Panc1 (cell line): ENCODE measurements around the gene EVL. TPM values are rescaled to one million over a fixed set of nuclear protein-coding genes. Genes with fewer than 3 reads are reported as not detected.

ENCODE experiments used
- ATAC-seq: fragments of 200-7000 bp; cut with Tn5 transposase; 2 replicates; pipeline ENCODE4 v1.9.1; 2020; ENCODE audit warnings: mild to moderate bottlenecking, moderate library complexity
- BruUV-seq: library from RNA; stranded (reverse); fragments of 400-500 nt; replicated peaks from 2 replicates; lab custom pipeline; 2021; lab: Mats Ljungman, UMichigan
- CTCF ChIA-PET: fragments of 300-600 bp; sonication (Branson Sonifier 250); formaldehyde crosslinking; loops from one replicate; lab custom pipeline; 2022; ENCODE audit warnings: antibody characterized with exemption; lab: Charles Lee
- POLR2A ChIA-PET: fragments of 300-600 bp; sonication (Branson Sonifier 250); formaldehyde crosslinking; loops from one replicate; lab custom pipeline; 2022; ENCODE audit warnings: antibody characterized with exemption; lab: Charles Lee
- DNase-seq: peaks from one replicate; pipeline ENCODE4 v3.0.0-alpha.2; 2010; ENCODE audit warnings: low read depth, low spot score
- H3K27ac ChIP-seq: 2 replicates; pipeline ENCODE4 v1.5.1; 2011; ENCODE audit warnings: mild to moderate bottlenecking, low read length, inconsistent platforms
- H3K27me3 ChIP-seq: fragments of 200-500 bp; sonication (Bioruptor generic); 2 replicates; pipeline ENCODE4 v1.6.0; 2014; ENCODE audit warnings: low read length, inconsistent platforms; ENCODE audit not compliant: control insufficient read depth, insufficient read depth
- H3K36me3 ChIP-seq: fragments of 200-500 bp; sonication (Bioruptor generic); 2 replicates; pipeline ENCODE4 v1.5.1; 2014; ENCODE audit warnings: inconsistent platforms, mild to moderate bottlenecking, low read length, moderate library complexity; ENCODE audit not compliant: control insufficient read depth, insufficient read depth
- H3K4me1 ChIP-seq: 2 replicates; pipeline ENCODE4 v1.5.1; 2011; ENCODE audit warnings: inconsistent platforms, mild to moderate bottlenecking, low read length, moderate library complexity; ENCODE audit not compliant: control insufficient read depth, insufficient read depth
- H3K4me3 ChIP-seq, 2 experiments: 2 replicates each; pipeline ENCODE4 v1.5.1; 2011 to 2012; ENCODE audit warnings: low read depth in 2 of 2, low read length in 2 of 2, mild to moderate bottlenecking in 2 of 2, inconsistent platforms in 1 of 2, moderate library complexity in 1 of 2
- H3K9me3 ChIP-seq: fragments of 200-500 bp; sonication (Bioruptor generic); 2 replicates; pipeline ENCODE4 v1.5.1; 2014; ENCODE audit warnings: low read depth, mild to moderate bottlenecking, inconsistent platforms, low read length, moderate library complexity; ENCODE audit not compliant: control insufficient read depth, insufficient read depth
- POLR2AphosphoS5 ChIP-seq: IDR thresholded peaks from 2 replicates; pipeline ENCODE4 v1.6.1; 2012; ENCODE audit warnings: mild to moderate bottlenecking, low read depth, low read length, moderate library complexity
- SIN3A ChIP-seq: IDR thresholded peaks from 2 replicates; pipeline ENCODE4 v1.6.1; 2012; ENCODE audit warnings: low read depth, mild to moderate bottlenecking, low read length, moderate library complexity, borderline replicate concordance; ENCODE audit not compliant: insufficient read depth
- TCF7L2 ChIP-seq: IDR thresholded peaks from 2 replicates; pipeline ENCODE4 v1.6.1; 2011; ENCODE audit warnings: mild to moderate bottlenecking, low read depth, low read length, inconsistent platforms
- in situ Hi-C: cut with HindIII; loops from 2 replicates; pipeline ENCODE4 v1.10.0; 2016; ENCODE audit warnings: low sequenced_read_pairs, low pct_unique_long_range_greater_than_20kb
- intact Hi-C: fragments of 100-400 bp; cut with micrococcal nuclease; formaldehyde crosslinking; loops from one replicate; pipeline ENCODE4 v1.10.0; 2022; ENCODE audit not compliant: unreplicated experiment
- total RNA-seq: library from RNA; stranded (reverse); gene quantifications from one replicate; pipeline ENCODE4 v1.2.1, GENCODE V29; 2021; ENCODE audit not compliant: unreplicated experiment
- TF ChIP-seq, protein P1 (sequence below), 2 experiments: IDR thresholded peaks; 2 replicates each; pipeline ENCODE4 v1.6.1; 2011 to 2012; ENCODE audit warnings: low read depth in 2 of 2, control low read depth in 1 of 2, low read length in 1 of 2, mild to moderate bottlenecking in 1 of 2, moderate library complexity in 1 of 2; ENCODE audit not compliant: insufficient read depth in 1 of 2
- TF ChIP-seq, protein P2 (sequence below): fragments of 450-650 bp; IDR thresholded peaks from 2 replicates; pipeline ENCODE4 v1.5.1; 2017; ENCODE audit warnings: mild to moderate bottlenecking

Gene EVL
- total RNA-seq, 1 experiment from 2014 or later = 38.3 TPM

DNA sequence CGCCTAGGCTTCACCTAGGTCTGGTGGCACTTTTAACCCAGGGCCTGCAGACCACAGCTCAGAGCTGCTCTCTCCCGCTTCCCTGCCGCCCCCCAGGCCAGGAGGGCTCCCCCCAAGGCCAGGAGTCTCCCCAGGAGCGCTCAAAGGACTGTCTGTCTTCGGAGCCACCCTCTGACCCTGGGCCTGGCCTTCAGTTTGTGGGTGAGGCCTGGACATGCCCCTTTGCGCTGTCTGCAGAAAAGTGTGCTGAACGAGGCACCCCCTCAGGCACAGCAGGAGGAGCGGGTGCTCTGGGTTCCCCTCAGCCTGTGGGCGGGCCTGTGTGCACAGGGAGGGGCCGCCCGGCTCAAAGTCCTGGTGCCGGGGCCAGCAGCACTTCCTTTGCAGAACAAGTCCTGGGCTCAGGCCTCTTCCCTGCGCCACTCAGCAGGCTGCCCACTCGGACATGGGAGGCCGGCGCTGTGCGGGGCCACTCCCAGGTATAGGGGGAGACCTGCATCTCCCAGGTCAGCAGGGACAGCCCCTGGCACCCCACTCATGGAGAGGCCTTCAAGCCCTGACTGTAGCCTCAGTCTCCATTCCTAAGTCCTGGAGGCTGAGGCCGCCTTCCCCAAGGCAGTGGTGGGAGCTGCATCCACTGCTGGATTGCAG is 79.9 kb downstream of the EVL start:
- H3K9me3 ChIP-seq = no peaks in the 10 kb centered on the region
- POLR2A ChIA-PET = no interaction called here
- H3K36me3 ChIP-seq = no peaks in the 10 kb centered on the region
- DNase-seq (no peak), ATAC-seq (no peak)
- no peaks in the 10 kb centered on the region for H3K27me3 ChIP-seq
- no peak overlapping the region for H3K27ac ChIP-seq
- TF ChIP-seq POLR2AphosphoS5 (no peak), SIN3A (no peak)
- TF ChIP-seq, protein P1, sequence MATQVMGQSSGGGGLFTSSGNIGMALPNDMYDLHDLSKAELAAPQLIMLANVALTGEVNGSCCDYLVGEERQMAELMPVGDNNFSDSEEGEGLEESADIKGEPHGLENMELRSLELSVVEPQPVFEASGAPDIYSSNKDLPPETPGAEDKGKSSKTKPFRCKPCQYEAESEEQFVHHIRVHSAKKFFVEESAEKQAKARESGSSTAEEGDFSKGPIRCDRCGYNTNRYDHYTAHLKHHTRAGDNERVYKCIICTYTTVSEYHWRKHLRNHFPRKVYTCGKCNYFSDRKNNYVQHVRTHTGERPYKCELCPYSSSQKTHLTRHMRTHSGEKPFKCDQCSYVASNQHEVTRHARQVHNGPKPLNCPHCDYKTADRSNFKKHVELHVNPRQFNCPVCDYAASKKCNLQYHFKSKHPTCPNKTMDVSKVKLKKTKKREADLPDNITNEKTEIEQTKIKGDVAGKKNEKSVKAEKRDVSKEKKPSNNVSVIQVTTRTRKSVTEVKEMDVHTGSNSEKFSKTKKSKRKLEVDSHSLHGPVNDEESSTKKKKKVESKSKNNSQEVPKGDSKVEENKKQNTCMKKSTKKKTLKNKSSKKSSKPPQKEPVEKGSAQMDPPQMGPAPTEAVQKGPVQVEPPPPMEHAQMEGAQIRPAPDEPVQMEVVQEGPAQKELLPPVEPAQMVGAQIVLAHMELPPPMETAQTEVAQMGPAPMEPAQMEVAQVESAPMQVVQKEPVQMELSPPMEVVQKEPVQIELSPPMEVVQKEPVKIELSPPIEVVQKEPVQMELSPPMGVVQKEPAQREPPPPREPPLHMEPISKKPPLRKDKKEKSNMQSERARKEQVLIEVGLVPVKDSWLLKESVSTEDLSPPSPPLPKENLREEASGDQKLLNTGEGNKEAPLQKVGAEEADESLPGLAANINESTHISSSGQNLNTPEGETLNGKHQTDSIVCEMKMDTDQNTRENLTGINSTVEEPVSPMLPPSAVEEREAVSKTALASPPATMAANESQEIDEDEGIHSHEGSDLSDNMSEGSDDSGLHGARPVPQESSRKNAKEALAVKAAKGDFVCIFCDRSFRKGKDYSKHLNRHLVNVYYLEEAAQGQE (IDR thresholded peaks at IDR 0.05; ENCODE audit: insufficient read depth in 1 of 2, low read depth in 2 of 2, low read length in 1 of 2) = no peak
- TF ChIP-seq, protein P2, sequence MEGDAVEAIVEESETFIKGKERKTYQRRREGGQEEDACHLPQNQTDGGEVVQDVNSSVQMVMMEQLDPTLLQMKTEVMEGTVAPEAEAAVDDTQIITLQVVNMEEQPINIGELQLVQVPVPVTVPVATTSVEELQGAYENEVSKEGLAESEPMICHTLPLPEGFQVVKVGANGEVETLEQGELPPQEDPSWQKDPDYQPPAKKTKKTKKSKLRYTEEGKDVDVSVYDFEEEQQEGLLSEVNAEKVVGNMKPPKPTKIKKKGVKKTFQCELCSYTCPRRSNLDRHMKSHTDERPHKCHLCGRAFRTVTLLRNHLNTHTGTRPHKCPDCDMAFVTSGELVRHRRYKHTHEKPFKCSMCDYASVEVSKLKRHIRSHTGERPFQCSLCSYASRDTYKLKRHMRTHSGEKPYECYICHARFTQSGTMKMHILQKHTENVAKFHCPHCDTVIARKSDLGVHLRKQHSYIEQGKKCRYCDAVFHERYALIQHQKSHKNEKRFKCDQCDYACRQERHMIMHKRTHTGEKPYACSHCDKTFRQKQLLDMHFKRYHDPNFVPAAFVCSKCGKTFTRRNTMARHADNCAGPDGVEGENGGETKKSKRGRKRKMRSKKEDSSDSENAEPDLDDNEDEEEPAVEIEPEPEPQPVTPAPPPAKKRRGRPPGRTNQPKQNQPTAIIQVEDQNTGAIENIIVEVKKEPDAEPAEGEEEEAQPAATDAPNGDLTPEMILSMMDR = no peak
- H3K4me3 ChIP-seq = no peak overlapping the region
- intact Hi-C loops (no loop called here), in situ Hi-C loops (no loop called here)
- H3K4me1 ChIP-seq = no peaks in the 10 kb centered on the region
- CTCF ChIA-PET = no interaction called here
- BruUV-seq = no TSS peak

DNA sequence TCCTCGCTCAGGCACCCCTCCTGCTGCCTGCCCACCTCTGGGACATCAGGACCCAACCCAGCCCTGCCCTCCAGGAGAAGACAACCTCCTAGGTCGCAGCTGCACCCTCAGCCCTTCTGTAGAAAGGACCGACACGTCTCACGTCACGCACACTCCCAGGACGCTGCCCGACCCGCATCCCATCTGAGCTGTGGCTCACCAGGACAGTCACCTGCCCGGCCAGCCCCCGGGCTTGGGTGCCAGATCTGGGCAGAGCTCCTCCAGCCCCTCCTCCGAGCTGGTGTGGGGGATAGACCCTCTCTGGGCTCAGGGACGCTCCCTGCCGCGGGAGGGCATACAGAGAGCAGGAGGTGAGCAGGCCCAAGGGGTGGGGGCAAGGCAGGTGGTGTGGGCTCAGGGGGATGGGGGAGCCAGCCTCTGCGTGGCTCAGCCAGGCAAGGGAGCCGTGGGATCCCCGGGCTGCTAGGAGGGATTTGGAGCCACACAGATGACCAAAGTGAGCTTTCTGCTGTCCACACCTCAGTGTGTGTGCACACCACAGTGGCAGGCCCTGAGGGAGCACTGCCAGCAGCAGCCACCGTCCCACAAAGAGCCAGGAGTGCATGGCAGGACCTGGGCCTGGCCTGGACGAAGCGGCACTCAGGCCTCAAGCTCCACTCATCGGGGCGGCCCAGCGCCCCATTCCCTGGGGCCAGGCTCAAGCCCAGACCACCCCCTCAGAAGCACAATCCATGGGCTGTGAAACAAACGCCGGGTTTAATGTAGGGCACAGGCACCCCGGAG is 80.7 kb downstream of the EVL start:
- ATAC-seq (no peak), DNase-seq (no peak)
- ChIA-PET POLR2A (no interaction called here), CTCF (interaction anchor here (0.6 kb wide), 1 partner anchor 47 kb away, joined by 3 read pairs; no protein-coding TSS in a partner anchor)
- BruUV-seq = no TSS peak
- H3K27ac ChIP-seq = no peak overlapping the region
- no peaks in the 10 kb centered on the region for H3K4me1 ChIP-seq
- H3K36me3 ChIP-seq = no peaks in the 10 kb centered on the region
- in situ Hi-C loops = no loop called here
- no peaks in the 10 kb centered on the region for H3K27me3 ChIP-seq
- intact Hi-C loops = no loop called here
- TF ChIP-seq TCF7L2 (no peak), SIN3A (no peak), POLR2AphosphoS5 (no peak)
- TF ChIP-seq, protein P1 (IDR thresholded peaks at IDR 0.05; ENCODE audit: insufficient read depth in 1 of 2, low read depth in 2 of 2, low read length in 1 of 2) = no peak
- TF ChIP-seq, protein P2 = no peak
- H3K9me3 ChIP-seq = no peaks in the 10 kb centered on the region
- no peak overlapping the region for H3K4me3 ChIP-seq
